ENCODE results near the gene MAP1LC3A.

MAP1LC3A gene

GRCh38 chr20:34560141-34560523 is 1.6 kb downstream of the MAP1LC3A start:
- no peaks in the 10 kb centered on the region for H3K9me3 ChIP-seq (ENCODE audit: insufficient read depth, low read length)
- no peak overlapping the region for H3K9ac ChIP-seq (ENCODE audit: low read length)
- no peaks in the 10 kb centered on the region for H3F3A ChIP-seq (ENCODE audit: insufficient read depth)
- no peaks in the 10 kb centered on the region for H4K20me1 ChIP-seq (ENCODE audit: low read depth, low read length)
- no peaks in the 10 kb centered on the region for H3K27me3 ChIP-seq (ENCODE audit: low read length)
- no peaks in the 10 kb centered on the region for H3K79me2 ChIP-seq (ENCODE audit: insufficient read depth, low read length)
- no peak overlapping the region for H3K27ac ChIP-seq (ENCODE audit: low read depth, low read length)
- no peak overlapping the region for H3K4me2 ChIP-seq (ENCODE audit: low read depth, low read length, poor library complexity, severe bottlenecking)
- no peaks in the 10 kb centered on the region for H3K36me3 ChIP-seq (ENCODE audit: low read length)
- no peaks in the 10 kb centered on the region for H3K9me2 ChIP-seq (replicated peaks; ENCODE audit: insufficient read depth, low read length)
- no peak overlapping the region for H2AFZ ChIP-seq (ENCODE audit: low read depth, low read length, severe bottlenecking)
- no peak overlapping the region for H3K4me3 ChIP-seq (ENCODE audit: insufficient read depth, low read length, poor library complexity, severe bottlenecking)
- no peak for TF ChIP-seq EZH2phosphoT487 (conservative IDR thresholded peaks at IDR 0.05; ENCODE audit: low read length)
- TF ChIP-seq, protein P1, sequence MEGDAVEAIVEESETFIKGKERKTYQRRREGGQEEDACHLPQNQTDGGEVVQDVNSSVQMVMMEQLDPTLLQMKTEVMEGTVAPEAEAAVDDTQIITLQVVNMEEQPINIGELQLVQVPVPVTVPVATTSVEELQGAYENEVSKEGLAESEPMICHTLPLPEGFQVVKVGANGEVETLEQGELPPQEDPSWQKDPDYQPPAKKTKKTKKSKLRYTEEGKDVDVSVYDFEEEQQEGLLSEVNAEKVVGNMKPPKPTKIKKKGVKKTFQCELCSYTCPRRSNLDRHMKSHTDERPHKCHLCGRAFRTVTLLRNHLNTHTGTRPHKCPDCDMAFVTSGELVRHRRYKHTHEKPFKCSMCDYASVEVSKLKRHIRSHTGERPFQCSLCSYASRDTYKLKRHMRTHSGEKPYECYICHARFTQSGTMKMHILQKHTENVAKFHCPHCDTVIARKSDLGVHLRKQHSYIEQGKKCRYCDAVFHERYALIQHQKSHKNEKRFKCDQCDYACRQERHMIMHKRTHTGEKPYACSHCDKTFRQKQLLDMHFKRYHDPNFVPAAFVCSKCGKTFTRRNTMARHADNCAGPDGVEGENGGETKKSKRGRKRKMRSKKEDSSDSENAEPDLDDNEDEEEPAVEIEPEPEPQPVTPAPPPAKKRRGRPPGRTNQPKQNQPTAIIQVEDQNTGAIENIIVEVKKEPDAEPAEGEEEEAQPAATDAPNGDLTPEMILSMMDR (IDR thresholded peaks at IDR 0.05; ENCODE audit: insufficient read depth, low read length, poor library complexity, severe bottlenecking) = no peak

DNA sequence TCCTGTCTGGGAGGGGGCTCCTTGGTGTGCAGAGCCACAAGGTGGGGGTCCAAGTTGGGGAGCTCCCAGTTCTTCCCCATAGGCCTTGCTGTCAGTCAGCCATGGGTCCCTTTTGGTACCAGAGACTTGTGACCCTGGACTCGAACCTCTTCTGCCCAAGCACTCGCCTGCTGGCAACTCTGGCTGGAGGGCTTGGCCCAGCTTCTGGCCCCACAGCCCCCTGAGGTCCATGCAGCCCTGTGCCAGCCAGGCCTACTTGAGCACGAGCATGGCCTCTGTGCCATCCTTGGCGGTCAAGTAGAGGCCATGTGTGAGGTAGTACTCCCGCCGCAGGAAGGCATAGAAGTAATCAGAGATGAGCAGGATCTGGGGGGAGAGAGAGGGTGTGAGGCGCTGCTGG is 2.1 kb downstream of the MAP1LC3A start:
- Histone ChIP-seq H3K4me3 (ENCODE audit: insufficient read depth, low read length, poor library complexity, severe bottlenecking) (no peak overlapping the region), H3K9ac (ENCODE audit: low read length) (no peak overlapping the region), H3K9me2 (replicated peaks; ENCODE audit: insufficient read depth, low read length) (no peaks in the 10 kb centered on the region), H3K9me3 (ENCODE audit: insufficient read depth, low read length) (no peaks in the 10 kb centered on the region), H3F3A (ENCODE audit: insufficient read depth) (no peaks in the 10 kb centered on the region), H3K27ac (ENCODE audit: low read depth, low read length) (no peak overlapping the region), H4K20me1 (ENCODE audit: low read depth, low read length) (no peaks in the 10 kb centered on the region), H3K4me2 (ENCODE audit: low read depth, low read length, poor library complexity, severe bottlenecking) (no peak overlapping the region), H3K36me3 (ENCODE audit: low read length) (no peaks in the 10 kb centered on the region), H3K79me2 (ENCODE audit: insufficient read depth, low read length) (no peaks in the 10 kb centered on the region), H2AFZ (ENCODE audit: low read depth, low read length, severe bottlenecking) (no peak overlapping the region), H3K27me3 (ENCODE audit: low read length) (no peaks in the 10 kb centered on the region)
- no peak for TF ChIP-seq EZH2phosphoT487 (conservative IDR thresholded peaks at IDR 0.05; ENCODE audit: low read length)
- TF ChIP-seq, protein P1 (IDR thresholded peaks at IDR 0.05; ENCODE audit: insufficient read depth, low read length, poor library complexity, severe bottlenecking) = no peak

GRCh38 chr20:34561661-34562060 is 3.1 kb downstream of the MAP1LC3A start:
- H3K4me2 ChIP-seq (ENCODE audit: low read depth, low read length, poor library complexity, severe bottlenecking) = no peak overlapping the region
- no peak overlapping the region for H3K4me3 ChIP-seq (ENCODE audit: insufficient read depth, low read length, poor library complexity, severe bottlenecking)
- no peaks in the 10 kb centered on the region for H3K9me2 ChIP-seq (replicated peaks; ENCODE audit: insufficient read depth, low read length)
- H3K9me3 ChIP-seq (ENCODE audit: insufficient read depth, low read length) = no peaks in the 10 kb centered on the region
- no peaks in the 10 kb centered on the region for H4K20me1 ChIP-seq (ENCODE audit: low read depth, low read length)
- no peaks in the 10 kb centered on the region for H3F3A ChIP-seq (ENCODE audit: insufficient read depth)
- H2AFZ ChIP-seq (ENCODE audit: low read depth, low read length, severe bottlenecking) = no peak overlapping the region
- no peak overlapping the region for H3K9ac ChIP-seq (ENCODE audit: low read length)
- no peak for TF ChIP-seq EZH2phosphoT487 (conservative IDR thresholded peaks at IDR 0.05; ENCODE audit: low read length)
- TF ChIP-seq, protein P1 (IDR thresholded peaks at IDR 0.05; ENCODE audit: insufficient read depth, low read length, poor library complexity, severe bottlenecking) = no peak
- H3K79me2 ChIP-seq (ENCODE audit: insufficient read depth, low read length) = no peaks in the 10 kb centered on the region
- no peaks in the 10 kb centered on the region for H3K27me3 ChIP-seq (ENCODE audit: low read length)
- no peaks in the 10 kb centered on the region for H3K36me3 ChIP-seq (ENCODE audit: low read length)
- no peak overlapping the region for H3K27ac ChIP-seq (ENCODE audit: low read depth, low read length)

Measured in SU-DHL-6 (cell line).